Stomach (tissue), 9 donors: ENCODE results near the gene TBCD. TPM values are rescaled to one million over a fixed set of nuclear protein-coding genes. Genes with fewer than 3 reads are reported as not detected.

ENCODE experiments used
- DNase-seq, 2 donors: peaks; one replicate each; pipeline versions ENCODE4 v3.0.0 to v3.0.0-alpha.2; 2013 to 2019
- H3K27ac ChIP-seq, 5 donors: fragments of 200-600 bp in 4 of 5; sonication (generic) in 4 of 5; one replicate each; pipeline ENCODE4 v1.5.1; 2013 to 2019; ENCODE audit warnings: mild to moderate bottlenecking in 1 of 5, moderate library complexity in 1 of 5
- H3K27me3 ChIP-seq, 3 donors: fragments of 200-600 bp; sonication (generic); one replicate each; pipeline ENCODE4 v1.5.1; 2017 to 2019; ENCODE audit warnings: mixed run types in 1 of 3
- H3K36me3 ChIP-seq, 4 donors: fragments of 200-600 bp; sonication (generic); 1 replicate in 3 of 4; 2 replicates in 1 of 4; pipeline ENCODE4 v1.5.1; 2016 to 2019
- H3K4me1 ChIP-seq, 4 donors: fragments of 200-600 bp; sonication (generic); one replicate each; pipeline ENCODE4 v1.5.1; 2016 to 2019
- H3K4me3 ChIP-seq, 4 donors: fragments of 200-600 bp; sonication (generic) in 3 of 4; one replicate each; pipeline ENCODE4 v1.5.1; 2016 to 2019; ENCODE audit warnings: mild to moderate bottlenecking in 1 of 4
- H3K9me3 ChIP-seq, 4 donors: fragments of 200-600 bp; sonication (generic); one replicate each; pipeline ENCODE4 v1.5.1; 2016 to 2019
- EP300 ChIP-seq: sonication (generic); formaldehyde crosslinking; IDR thresholded peaks from one replicate; pipeline ENCODE4 v1.6.1; 2017; ENCODE audit warnings: antibody characterized with exemption
- POLR2A ChIP-seq, 4 donors: fragments of 450-650 bp; IDR thresholded peaks; one replicate each; pipeline ENCODE4 v1.6.1; 2016; ENCODE audit warnings: antibody characterized with exemption in 4 of 4, control low read depth in 2 of 4, mild to moderate bottlenecking in 1 of 4, moderate library complexity in 1 of 4
- POLR2AphosphoS5 ChIP-seq, 3 donors: sonication (generic); formaldehyde crosslinking; IDR thresholded peaks; one replicate each; pipeline ENCODE4 v1.6.1; 2016; ENCODE audit warnings: antibody characterized with exemption in 3 of 3
- WGBS, 5 donors: extraction: QIAGEN DNeasy Blood & Tissue Kit in 3 of 5; methylation state at CpG; one replicate each; pipeline versions ENCODE4 v1.1.5 to v1.1.7; 2013 to 2018; 5-methylcytosine and 5-hydroxymethylcytosine counted together
- intact Hi-C: fragments of 100-400 bp; cut with DNase I; formaldehyde crosslinking; loops from one replicate; pipeline ENCODE4 v1.15.1; 2023; ENCODE audit warnings: low total_unique reads
- polyA plus RNA-seq, 3 donors: library from polyadenylated mRNA; stranded (reverse); fragments of 200-250 nt; gene quantifications; one replicate each; pipeline ENCODE4 v1.2.3, GENCODE V29; 2013
- total RNA-seq, 5 donors: library from RNA; depleted of rRNA; stranded (reverse); fragments of >200 nt; gene quantifications; one replicate each; pipeline versions ENCODE4 v1.1.0 to v1.2.3, GENCODE V29; 2014 to 2016
- TF ChIP-seq, protein P1 (sequence below), 7 experiments: fragments of 450-650 bp in 4 of 7; fragments of 200-600 bp in 3 of 7; sonication (generic) in 3 of 7; IDR thresholded peaks; one replicate each; pipeline ENCODE4 v1.5.1; 2016 to 2019; ENCODE audit warnings: antibody characterized with exemption in 7 of 7, control low read depth in 2 of 7, mild to moderate bottlenecking in 1 of 7
- donor health status: healthy with polysubstance abuse.
- donor health status: Bipolar disorder and iron deficiency.
- donor health status: healthy.

TBCD gene
- total and polyA plus RNA-seq, 8 donors: 51.2 to 155 (median 101) TPM

DNA sequence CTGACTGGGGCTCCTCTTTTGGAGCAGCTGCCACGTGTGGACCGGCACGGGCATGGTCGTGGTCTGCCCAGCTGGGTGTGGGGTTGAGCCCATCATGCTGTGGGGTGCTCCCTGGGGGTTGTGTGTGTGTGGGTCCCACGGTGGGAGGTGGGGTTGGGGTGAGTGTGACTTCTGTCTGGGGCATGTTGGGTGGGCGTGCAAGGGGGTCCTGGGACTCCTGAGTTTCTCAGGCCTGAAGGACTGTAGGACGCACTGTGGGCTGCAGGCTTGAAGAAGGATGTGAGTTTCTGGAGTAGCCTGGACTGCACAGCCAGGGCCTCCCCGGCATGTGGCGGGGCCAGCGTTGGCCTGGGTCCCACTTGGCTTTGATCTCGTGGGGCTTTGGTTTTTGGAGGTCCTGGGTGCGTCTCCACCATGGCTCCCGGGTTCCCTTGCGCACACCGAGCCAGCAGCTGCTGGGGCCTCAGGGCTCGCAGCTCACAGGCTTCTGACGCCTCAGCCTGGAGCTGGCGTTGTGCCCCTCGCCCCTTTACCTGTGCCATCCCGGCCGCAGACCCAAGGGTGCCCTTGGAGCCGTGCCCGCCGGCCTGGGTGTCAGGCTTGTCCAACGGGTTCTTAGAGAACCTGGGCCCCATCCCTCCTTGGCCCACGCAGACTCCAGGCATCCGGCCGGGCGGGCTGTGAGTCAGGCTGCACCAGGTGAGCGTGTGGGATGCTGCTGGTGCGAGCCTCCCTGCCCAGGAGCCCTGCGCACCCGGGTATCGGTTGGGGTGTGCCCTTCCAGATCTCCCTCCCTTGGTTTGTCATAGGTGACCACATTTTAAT is 122.4 kb downstream of the TBCD start:
- TF ChIP-seq POLR2A (IDR thresholded peaks at IDR 0.05) (no peak), EP300 (no peak), POLR2AphosphoS5 (IDR thresholded peaks at IDR 0.05) (peak in 1 of 3 donors; percentile 26)
- TF ChIP-seq, protein P1, sequence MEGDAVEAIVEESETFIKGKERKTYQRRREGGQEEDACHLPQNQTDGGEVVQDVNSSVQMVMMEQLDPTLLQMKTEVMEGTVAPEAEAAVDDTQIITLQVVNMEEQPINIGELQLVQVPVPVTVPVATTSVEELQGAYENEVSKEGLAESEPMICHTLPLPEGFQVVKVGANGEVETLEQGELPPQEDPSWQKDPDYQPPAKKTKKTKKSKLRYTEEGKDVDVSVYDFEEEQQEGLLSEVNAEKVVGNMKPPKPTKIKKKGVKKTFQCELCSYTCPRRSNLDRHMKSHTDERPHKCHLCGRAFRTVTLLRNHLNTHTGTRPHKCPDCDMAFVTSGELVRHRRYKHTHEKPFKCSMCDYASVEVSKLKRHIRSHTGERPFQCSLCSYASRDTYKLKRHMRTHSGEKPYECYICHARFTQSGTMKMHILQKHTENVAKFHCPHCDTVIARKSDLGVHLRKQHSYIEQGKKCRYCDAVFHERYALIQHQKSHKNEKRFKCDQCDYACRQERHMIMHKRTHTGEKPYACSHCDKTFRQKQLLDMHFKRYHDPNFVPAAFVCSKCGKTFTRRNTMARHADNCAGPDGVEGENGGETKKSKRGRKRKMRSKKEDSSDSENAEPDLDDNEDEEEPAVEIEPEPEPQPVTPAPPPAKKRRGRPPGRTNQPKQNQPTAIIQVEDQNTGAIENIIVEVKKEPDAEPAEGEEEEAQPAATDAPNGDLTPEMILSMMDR (IDR thresholded peaks at IDR 0.05): no peak
- 50 to 84% (median 57%) methylated on average over 27 to 34 of the region's 34 CpGs for WGBS, 5 donors
- peaks cover 15 to 44% (median 31%) of the 10 kb centered on the region in 4 donors for H3K36me3 ChIP-seq

DNA sequence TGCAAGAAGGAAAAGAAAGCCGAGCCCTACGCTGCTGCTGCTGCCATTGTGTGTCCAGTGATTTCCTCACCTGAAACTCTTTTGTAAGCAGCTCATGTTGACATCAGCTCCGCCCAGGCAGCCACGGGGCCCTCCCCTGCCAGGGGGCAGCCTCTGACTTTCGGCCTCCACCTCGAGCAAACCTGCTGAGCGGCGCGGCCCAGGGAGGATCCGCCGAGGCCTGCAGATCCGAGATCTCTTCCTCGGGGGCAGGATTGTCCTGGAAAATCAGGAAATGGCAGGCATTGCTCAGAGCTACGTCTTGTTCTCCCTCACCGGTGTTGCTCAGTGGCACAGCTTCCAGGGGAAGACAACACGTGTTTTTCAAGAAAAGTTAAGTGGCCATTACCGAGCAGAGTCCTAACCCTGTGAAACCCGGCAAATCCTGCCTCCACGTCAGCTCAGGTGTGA is 123.6 kb downstream of the TBCD start:
- Histone ChIP-seq H3K27me3 (no peaks in the 10 kb centered on the region), H3K9me3 (no peaks in the 10 kb centered on the region), H3K4me3 (no peak overlapping the region), H3K36me3 (peaks cover 10 to 38% (median 24%) of the 10 kb centered on the region in 4 donors), H3K27ac (peak overlapping the region; percentile 67 to 86 (median 81)), H3K4me1 (peaks cover 35 to 75% (median 54%) of the 10 kb centered on the region in 4 donors)
- peak; percentile 87 to 90 for DNase-seq
- intact Hi-C loops: loop anchor here (5.0 kb wide), 1 partner anchor 37 kb away; no protein-coding TSS in a partner anchor
- TF ChIP-seq POLR2AphosphoS5 (IDR thresholded peaks at IDR 0.05) (peak in 2 of 3 donors; percentile 61 to 68), EP300 (no peak)
- WGBS, 5 donors: 26 to 61% (median 50%) methylated on average over 15 to 19 of the region's 19 CpGs

More for the DNA sequence above, 122.4 kb downstream of the TBCD start:
- intact Hi-C loops: no loop called here
- Histone ChIP-seq H3K9me3 (no peaks in the 10 kb centered on the region), H3K4me3 (no peak overlapping the region), H3K27me3 (no peaks in the 10 kb centered on the region), H3K27ac (peak overlapping the region; percentile 57 to 86 (median 81)), H3K4me1 (peaks cover 35 to 65% (median 49%) of the 10 kb centered on the region in 4 donors)
- DNase-seq: peak in 1 of 2 donors; percentile 86

DNA sequence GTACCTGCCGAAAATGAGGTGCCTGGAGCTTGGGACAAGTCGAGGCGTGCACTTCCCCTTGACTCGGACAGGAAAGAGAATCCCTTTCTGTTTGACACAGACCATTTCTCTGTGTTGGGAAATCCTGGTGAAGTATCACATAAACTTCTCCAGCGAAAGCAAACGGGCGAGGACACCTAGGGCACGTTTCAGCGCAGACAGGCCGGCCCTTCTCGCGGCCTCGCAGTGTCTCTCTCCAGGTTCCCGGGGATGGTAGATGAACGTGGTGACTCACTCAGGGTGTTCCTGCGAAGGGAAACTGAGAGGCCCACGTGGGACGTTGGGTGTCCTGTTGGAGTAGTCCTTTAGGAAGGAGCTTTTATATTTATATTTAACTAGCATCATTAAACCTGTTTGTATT is 124.3 kb downstream of the TBCD start:
- TF ChIP-seq POLR2AphosphoS5 (IDR thresholded peaks at IDR 0.05) (peak in 2 of 3 donors; percentile 6 to 39), EP300 (no peak)
- DNase-seq: no peak
- 52 to 57% (median 53%) methylated on average over 18 of the region's 18 CpGs for WGBS, 5 donors
- Histone ChIP-seq H3K27me3 (no peaks in the 10 kb centered on the region), H3K27ac (peak overlapping the region; percentile 52 to 86 (median 81)), H3K4me1 (peaks cover 40 to 83% (median 62%) of the 10 kb centered on the region in 4 donors), H3K9me3 (no peaks in the 10 kb centered on the region), H3K36me3 (peaks cover 5 to 31% (median 17%) of the 10 kb centered on the region in 4 donors), H3K4me3 (no peak overlapping the region)
- intact Hi-C loops: loop anchor here (5.0 kb wide), 1 partner anchor 36 kb away; no protein-coding TSS in a partner anchor

DNA sequence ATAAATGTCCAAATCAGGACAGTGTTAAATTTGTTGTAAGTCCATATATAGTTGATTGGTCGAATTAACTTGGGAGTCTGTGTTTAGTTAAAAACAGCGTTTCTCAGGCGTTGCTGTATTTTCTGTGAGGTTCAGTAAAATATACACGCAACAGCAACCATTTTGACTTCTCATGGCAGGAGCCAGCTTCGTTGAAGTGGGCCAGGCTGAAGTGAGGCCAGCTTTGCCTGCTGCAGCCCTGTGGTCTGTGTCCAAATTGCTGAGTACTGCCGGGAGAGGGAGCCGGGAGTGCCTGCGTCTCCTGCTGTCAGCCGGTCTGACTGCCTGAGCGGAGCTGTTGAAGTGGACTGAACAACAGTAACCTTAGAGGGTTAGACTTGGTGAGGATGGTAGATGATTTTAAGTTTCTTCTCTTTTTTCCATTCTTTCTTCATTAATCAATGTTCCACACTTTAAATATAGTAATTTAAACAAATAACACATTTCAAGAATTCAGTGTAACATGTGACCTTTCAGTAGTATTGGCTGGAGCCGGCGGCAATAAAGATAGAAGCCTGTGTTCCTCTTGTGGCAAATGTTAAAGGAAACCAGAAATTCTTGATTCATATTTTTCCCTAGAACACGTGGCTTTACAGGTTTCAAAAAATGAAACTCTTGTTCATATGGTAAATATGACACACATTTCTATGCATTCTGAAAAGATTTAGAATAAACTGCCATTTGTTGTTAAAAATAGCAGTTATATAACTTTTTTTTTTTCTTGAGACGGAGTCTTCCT is 124.9 kb downstream of the TBCD start:
- intact Hi-C loops: loop anchor here (5.0 kb wide), 1 partner anchor 36 kb away; no protein-coding TSS in a partner anchor
- peaks cover under 1 to 24% (median 10%) of the 10 kb centered on the region in 4 donors for H3K36me3 ChIP-seq
- no peaks in the 10 kb centered on the region for H3K9me3 ChIP-seq
- peaks cover 46 to 85% (median 68%) of the 10 kb centered on the region in 4 donors for H3K4me1 ChIP-seq
- no peak overlapping the region for H3K4me3 ChIP-seq
- 17 to 31% (median 23%) methylated on average over 14 of the region's 14 CpGs for WGBS, 5 donors
- TF ChIP-seq, protein P1 (IDR thresholded peaks at IDR 0.05): peak in 5 of 7 experiments; percentile 26 to 69 (median 47)
- TF ChIP-seq POLR2A (IDR thresholded peaks at IDR 0.05) (no peak), POLR2AphosphoS5 (IDR thresholded peaks at IDR 0.05) (peak; percentile 16 to 76 (median 62)), EP300 (no peak)
- DNase-seq: peak; percentile 86 to 93
- no peaks in the 10 kb centered on the region for H3K27me3 ChIP-seq
- peak overlapping the region; percentile 68 to 86 (median 81) for H3K27ac ChIP-seq

DNA sequence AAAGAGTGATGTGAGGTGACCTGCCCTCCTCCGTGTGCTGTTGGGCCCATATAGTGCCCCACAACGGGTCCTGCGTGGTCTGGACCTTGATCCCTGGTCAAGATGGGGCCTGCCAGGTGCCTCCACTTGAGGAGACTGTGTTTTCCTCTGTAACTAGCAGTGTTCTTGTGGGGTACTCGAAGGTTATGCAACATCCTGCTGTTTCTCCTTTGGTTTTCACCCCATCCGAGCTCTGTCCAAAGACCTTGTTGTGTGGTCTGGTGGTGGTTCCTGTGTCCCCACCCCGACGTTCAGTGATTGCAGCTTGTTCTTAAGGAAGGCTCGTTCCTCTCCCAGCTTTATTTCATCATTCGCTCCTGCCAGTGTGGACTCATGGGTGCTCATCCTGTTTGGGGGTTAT is 126.7 kb downstream of the TBCD start:
- DNase-seq: no peak
- peaks cover 61 to 95% (median 83%) of the 10 kb centered on the region in 4 donors for H3K4me1 ChIP-seq

More for the DNA sequence above, 126.7 kb downstream of the TBCD start:
- WGBS, 5 donors: 59 to 72% (median 65%) methylated on average over 9 of the region's 9 CpGs
- H3K9me3 ChIP-seq: no peaks in the 10 kb centered on the region
- TF ChIP-seq EP300 (no peak), POLR2A (IDR thresholded peaks at IDR 0.05) (no peak), POLR2AphosphoS5 (IDR thresholded peaks at IDR 0.05) (no peak)
- TF ChIP-seq, protein P1 (IDR thresholded peaks at IDR 0.05): no peak
- intact Hi-C loops: loop anchor here (5.0 kb wide), 1 partner anchor 34 kb away; no protein-coding TSS in a partner anchor
- no peak overlapping the region for H3K4me3 ChIP-seq
- H3K27me3 ChIP-seq: no peaks in the 10 kb centered on the region
- peak overlapping the region in 3 of 5 donors; percentile 81 to 86 (median 82) for H3K27ac ChIP-seq
- H3K36me3 ChIP-seq: peaks cover 0 to 7% (median 0%) of the 10 kb centered on the region in 4 donors
